Fibroblast of lung (primary cell): Measurements from ENCODE around the gene RWDD4. TPM values are rescaled to one million over a fixed set of nuclear protein-coding genes. Genes with fewer than 3 reads are reported as not detected.
A peak's percentile ranks its signal among the peaks of the same experiment; 100 is the strongest.

ENCODE experiments used
- DNase-seq, 2 donors: peaks; one replicate each; pipeline versions ENCODE4 v3.0.0 to v3.0.0-alpha.2; 2010; ENCODE audit warnings: low read depth in 2 of 2
- H2AFZ ChIP-seq: 2 replicates; pipeline ENCODE4 v1.5.1; 2012; ENCODE audit warnings: low read length, control low read depth, inconsistent platforms
- H3K27ac ChIP-seq: 2 replicates; pipeline ENCODE4 v1.5.1; 2011; ENCODE audit warnings: low read length, control low read depth; ENCODE audit not compliant: insufficient read depth
- H3K27me3 ChIP-seq: 2 replicates; pipeline ENCODE4 v1.5.1; 2011; ENCODE audit warnings: mild to moderate bottlenecking, low read length; ENCODE audit not compliant: control insufficient read depth, insufficient read depth
- H3K36me3 ChIP-seq: 2 replicates; pipeline ENCODE4 v1.5.1; 2011; ENCODE audit warnings: low read length; ENCODE audit not compliant: control insufficient read depth, insufficient read depth
- H3K4me1 ChIP-seq: 2 replicates; pipeline ENCODE4 v1.5.1; 2011; ENCODE audit warnings: low read length; ENCODE audit not compliant: control insufficient read depth, insufficient read depth; ENCODE audit errors: extremely low read depth
- H3K4me2 ChIP-seq: 2 replicates; pipeline ENCODE4 v1.5.1; 2011; ENCODE audit warnings: low read length, control low read depth; ENCODE audit not compliant: insufficient read depth; ENCODE audit errors: extremely low read depth
- H3K4me3 ChIP-seq, 4 experiments: fragments of 200-600 bp in 1 of 4; sonication (generic) in 1 of 4; replicated peaks in 1 of 4; 2 replicates each; pipeline ENCODE4 v1.5.1; 2011 to 2016; ENCODE audit warnings: low read length in 4 of 4, low read depth in 3 of 4, mild to moderate bottlenecking in 3 of 4, control low read depth in 2 of 4, inconsistent platforms in 1 of 4, mixed read lengths in 1 of 4; ENCODE audit not compliant: insufficient read depth in 1 of 4; ENCODE audit errors: control extremely low read depth in 1 of 4
- H3K79me2 ChIP-seq: 2 replicates; pipeline ENCODE4 v1.5.1; 2012; ENCODE audit warnings: mild to moderate bottlenecking, low read length, inconsistent platforms; ENCODE audit not compliant: control insufficient read depth, insufficient read depth
- H3K9ac ChIP-seq: 2 replicates; pipeline ENCODE4 v1.5.1; 2011; ENCODE audit warnings: mild to moderate bottlenecking, low read length, control low read depth; ENCODE audit not compliant: insufficient read depth
- H3K9me3 ChIP-seq: 2 replicates; pipeline ENCODE4 v1.5.1; 2012; ENCODE audit warnings: low read depth, low read length; ENCODE audit not compliant: control insufficient read depth, insufficient read depth
- H4K20me1 ChIP-seq: 2 replicates; pipeline ENCODE4 v1.5.1; 2011; ENCODE audit warnings: low read length; ENCODE audit not compliant: control insufficient read depth, insufficient read depth; ENCODE audit errors: extremely low read depth
- EZH2 ChIP-seq: IDR thresholded peaks from 2 replicates; pipeline ENCODE4 v1.5.1; 2012; ENCODE audit warnings: low read length, control low read depth, mild to moderate bottlenecking; ENCODE audit errors: missing control alignments
- polyA plus RNA-seq, 2 donors: library from polyadenylated mRNA; depleted of rRNA in 1 of 2; stranded (reverse) in 1 of 2; unstranded in 1 of 2; fragments of >200 nt; gene quantifications; 2 replicates each; pipeline ENCODE4 v1.2.1, GENCODE V29; 2011 to 2012; ENCODE audit warnings: missing spikeins in 1 of 2
- total RNA-seq: library from RNA; depleted of rRNA; stranded (reverse); fragments of >200 nt; gene quantifications from 2 replicates; pipeline ENCODE4 v1.2.1, GENCODE V29; 2014
- TF ChIP-seq, protein P1 (sequence below), 2 donors: IDR thresholded peaks in 1 of 2; conservative IDR thresholded peaks in 1 of 2; 1 replicate in 1 of 2; 2 replicates in 1 of 2; pipeline ENCODE4 v1.5.1; 2011 to 2012; ENCODE audit warnings: low read length in 2 of 2, control low read depth in 1 of 2, inconsistent platforms in 1 of 2, low read depth in 1 of 2, mild to moderate bottlenecking in 1 of 2

The RWDD4 gene
- total and polyA plus RNA-seq, 2 donors (not counting 1 experiment from before 2014, with no cell fraction given) = 17.8 to 20.7 TPM

DNA sequence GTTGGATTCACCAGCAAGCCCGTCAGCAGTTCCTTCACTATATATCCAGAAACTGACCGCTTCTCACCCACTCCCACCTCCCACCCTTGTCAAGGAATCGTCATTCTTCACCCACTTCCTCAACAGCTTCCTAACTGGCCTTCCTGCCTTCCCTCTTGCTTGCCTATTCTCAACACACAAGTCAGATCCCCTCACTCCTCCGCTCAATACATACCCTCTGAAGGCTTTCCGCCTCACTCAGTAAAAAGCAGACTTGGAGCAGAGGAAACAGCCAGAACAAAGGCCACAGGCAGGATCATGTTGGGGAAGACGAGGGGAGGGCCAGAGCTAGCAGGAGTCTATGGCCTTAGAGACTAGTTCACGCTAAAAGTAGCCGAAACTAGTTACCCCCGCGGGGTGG is 23.7 kb downstream of the RWDD4 start:
- peaks cover 2% of the 10 kb centered on the region for H3K4me1 ChIP-seq
- H4K20me1 ChIP-seq = no peaks in the 10 kb centered on the region
- H3K36me3 ChIP-seq = no peaks in the 10 kb centered on the region
- no peak overlapping the region for H3K27ac ChIP-seq
- H3K79me2 ChIP-seq = no peaks in the 10 kb centered on the region
- no peak overlapping the region for H3K9ac ChIP-seq
- no peak for TF ChIP-seq EZH2
- TF ChIP-seq, protein P1, sequence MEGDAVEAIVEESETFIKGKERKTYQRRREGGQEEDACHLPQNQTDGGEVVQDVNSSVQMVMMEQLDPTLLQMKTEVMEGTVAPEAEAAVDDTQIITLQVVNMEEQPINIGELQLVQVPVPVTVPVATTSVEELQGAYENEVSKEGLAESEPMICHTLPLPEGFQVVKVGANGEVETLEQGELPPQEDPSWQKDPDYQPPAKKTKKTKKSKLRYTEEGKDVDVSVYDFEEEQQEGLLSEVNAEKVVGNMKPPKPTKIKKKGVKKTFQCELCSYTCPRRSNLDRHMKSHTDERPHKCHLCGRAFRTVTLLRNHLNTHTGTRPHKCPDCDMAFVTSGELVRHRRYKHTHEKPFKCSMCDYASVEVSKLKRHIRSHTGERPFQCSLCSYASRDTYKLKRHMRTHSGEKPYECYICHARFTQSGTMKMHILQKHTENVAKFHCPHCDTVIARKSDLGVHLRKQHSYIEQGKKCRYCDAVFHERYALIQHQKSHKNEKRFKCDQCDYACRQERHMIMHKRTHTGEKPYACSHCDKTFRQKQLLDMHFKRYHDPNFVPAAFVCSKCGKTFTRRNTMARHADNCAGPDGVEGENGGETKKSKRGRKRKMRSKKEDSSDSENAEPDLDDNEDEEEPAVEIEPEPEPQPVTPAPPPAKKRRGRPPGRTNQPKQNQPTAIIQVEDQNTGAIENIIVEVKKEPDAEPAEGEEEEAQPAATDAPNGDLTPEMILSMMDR (conservative IDR thresholded peaks at IDR 0.05 in 1 of 2, IDR thresholded peaks at IDR 0.05 in 1 of 2; ENCODE audit: low read depth in 1 of 2, low read length in 2 of 2) = no peak
- H3K27me3 ChIP-seq = no peaks in the 10 kb centered on the region
- H3K4me2 ChIP-seq = no peak overlapping the region
- DNase-seq = peak in 1 of 2 donors; percentile 31
- H2AFZ ChIP-seq = peak overlapping the region; percentile 53
- no peaks in the 10 kb centered on the region for H3K9me3 ChIP-seq
- H3K4me3 ChIP-seq = peak overlapping the region in 1 of 4 experiments; percentile 10

GRCh38 chr4:183633476-183634400 is 25.2 kb downstream of the RWDD4 start:
- no peak overlapping the region for H3K27ac ChIP-seq
- no peak overlapping the region for H3K4me3 ChIP-seq
- no peaks in the 10 kb centered on the region for H3K27me3 ChIP-seq
- H3K36me3 ChIP-seq = no peaks in the 10 kb centered on the region
- peak in 1 of 2 donors; percentile 24 for DNase-seq
- H3K9ac ChIP-seq = no peak overlapping the region
- H4K20me1 ChIP-seq = no peaks in the 10 kb centered on the region
- H3K79me2 ChIP-seq = no peaks in the 10 kb centered on the region
- no peak overlapping the region for H2AFZ ChIP-seq
- H3K4me2 ChIP-seq = no peak overlapping the region
- TF ChIP-seq EZH2 = no peak
- TF ChIP-seq, protein P1 (conservative IDR thresholded peaks at IDR 0.05 in 1 of 2, IDR thresholded peaks at IDR 0.05 in 1 of 2; ENCODE audit: low read depth in 1 of 2, low read length in 2 of 2) = no peak
- peaks cover 2% of the 10 kb centered on the region for H3K4me1 ChIP-seq
- H3K9me3 ChIP-seq = no peaks in the 10 kb centered on the region

- H3K9me3 ChIP-seq = no peaks in the 10 kb centered on the region
- no peak overlapping the region for H3K27ac ChIP-seq
- no peaks in the 10 kb centered on the region for H4K20me1 ChIP-seq
- no peaks in the 10 kb centered on the region for H3K36me3 ChIP-seq
- no peak overlapping the region for H3K4me2 ChIP-seq
- DNase-seq = no peak
- H3K9ac ChIP-seq = no peak overlapping the region
- no peak overlapping the region for H3K4me3 ChIP-seq
- peaks cover 2% of the 10 kb centered on the region for H3K4me1 ChIP-seq
- H3K79me2 ChIP-seq = no peaks in the 10 kb centered on the region
- TF ChIP-seq, protein P1 (conservative IDR thresholded peaks at IDR 0.05 in 1 of 2, IDR thresholded peaks at IDR 0.05 in 1 of 2; ENCODE audit: low read depth in 1 of 2, low read length in 2 of 2) = no peak
- no peak for TF ChIP-seq EZH2
- H3K27me3 ChIP-seq = no peaks in the 10 kb centered on the region
- H2AFZ ChIP-seq = no peak overlapping the region
Measured at GRCh38 chr4:183632689-183633088, 26.3 kb downstream of the RWDD4 start.
